Heart left ventricle (tissue), 13 donors: ENCODE measurements around the gene AURKAIP1.

Experiments used
- CTCF ChIP-seq, 12 donors: fragments of 200-600 bp; sonication (generic) in 4 of 12; IDR thresholded peaks; one replicate each; pipeline versions ENCODE4 v1.5.0 to v1.8.0; 2018 to 2022; ENCODE audit warnings: antibody characterized with exemption in 12 of 12, mild to moderate bottlenecking in 5 of 12
- POLR2A ChIP-seq, 2 donors: fragments of 450-650 bp; IDR thresholded peaks; one replicate each; pipeline ENCODE4 v1.6.1; 2017; ENCODE audit warnings: antibody characterized with exemption in 2 of 2, mild to moderate bottlenecking in 2 of 2, moderate library complexity in 2 of 2
- donor health status: ischemic (EF 13 %, LVEDD 7.1; RV severe dilation, severe dysfunction).
- donor health status: DM: no; HTN: yes; CAD: no.
- donor health status: DM: no; HTN: no; CAD: no.
- donor health status: ischemic (EF 25% LVEDD 6.9; RV normal size, moderate dysfunction).
- donor health status: ischemic (EF 25% LVEDD 5.7; RV mildly dilated, moderate dysfunction).
- donor health status: ischemic (EF 35%, LVEDD 5.7; RV mildly dilated, moderate dysfunction).
- donor health status: nonischemic (EF 11% LVEDD 7.7; RV severe dilation, severe dysfunction).
- donor health status: DM: yes; HTN: yes; CAD: no.
- donor health status: PGD.
- donor health status: ischemic (EF 29% LVEDD 5.4; RV normal size, mild dysfunction).
- donor health status: nonischemic (EF 23%, LVEDD 6.1; RV moderate dilation, normal function).

GRCh38 chr1:1335283-1335682 lies 39.7 kb downstream of the AURKAIP1 start:
- TF ChIP-seq CTCF (IDR thresholded peaks at IDR 0.05) (no peak), POLR2A (IDR thresholded peaks at IDR 0.05) (no peak)
